AG04449 (cell line): Measurements from ENCODE around the gene GRIK1.

ENCODE experiments used
- CTCF ChIA-PET: fragments of 350-600 bp; formaldehyde crosslinking; extraction: SDS; loops from one replicate; lab custom pipeline; 2021; ENCODE audit warnings: antibody characterized with exemption; lab: Yijun Ruan, JAX
- POLR2A ChIA-PET: fragments of 400-600, 350-600 bp; formaldehyde crosslinking; extraction: SDS; loops from one replicate; lab custom pipeline; 2020; ENCODE audit warnings: antibody characterized with exemption, inconsistent platforms; lab: Yijun Ruan, JAX
- DNase-seq: peaks from one replicate; pipeline ENCODE4 v3.0.0-alpha.2; 2010; ENCODE audit warnings: low read depth, low spot score
- H3K4me3 ChIP-seq: 2 replicates; pipeline ENCODE4 v1.5.1; 2011; ENCODE audit warnings: low read depth, mild to moderate bottlenecking, control low read depth, low read length
- TF ChIP-seq, protein P1 (sequence below): IDR thresholded peaks from one replicate; pipeline ENCODE4 v1.5.1; 2011; ENCODE audit warnings: mild to moderate bottlenecking, moderate library complexity, low read length, control low read depth, inconsistent platforms; ENCODE audit not compliant: insufficient read depth; ENCODE audit errors: missing control alignments

GRIK1 gene

DNA sequence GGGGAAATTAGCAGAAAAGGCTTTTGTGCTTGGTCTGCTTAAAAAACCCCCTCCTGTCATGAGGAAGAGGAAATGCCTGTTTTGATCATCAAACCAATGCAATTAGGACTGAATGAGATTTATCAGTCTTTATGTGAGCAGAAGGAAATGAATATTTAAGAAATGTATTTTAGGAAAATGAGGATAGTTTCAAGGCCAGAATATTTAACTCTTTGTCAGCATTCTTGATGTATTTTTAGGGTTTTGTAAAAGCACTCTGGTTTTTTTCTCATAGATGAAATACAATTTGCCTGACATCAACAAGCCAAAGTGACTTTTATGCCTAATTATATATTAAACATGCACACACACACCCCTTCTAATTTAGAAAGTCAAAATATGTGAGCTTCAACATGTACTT, 213.8 kb downstream of the GRIK1 start:
- no peak overlapping the region for H3K4me3 ChIP-seq
- DNase-seq, result no peak
- TF ChIP-seq, protein P1, sequence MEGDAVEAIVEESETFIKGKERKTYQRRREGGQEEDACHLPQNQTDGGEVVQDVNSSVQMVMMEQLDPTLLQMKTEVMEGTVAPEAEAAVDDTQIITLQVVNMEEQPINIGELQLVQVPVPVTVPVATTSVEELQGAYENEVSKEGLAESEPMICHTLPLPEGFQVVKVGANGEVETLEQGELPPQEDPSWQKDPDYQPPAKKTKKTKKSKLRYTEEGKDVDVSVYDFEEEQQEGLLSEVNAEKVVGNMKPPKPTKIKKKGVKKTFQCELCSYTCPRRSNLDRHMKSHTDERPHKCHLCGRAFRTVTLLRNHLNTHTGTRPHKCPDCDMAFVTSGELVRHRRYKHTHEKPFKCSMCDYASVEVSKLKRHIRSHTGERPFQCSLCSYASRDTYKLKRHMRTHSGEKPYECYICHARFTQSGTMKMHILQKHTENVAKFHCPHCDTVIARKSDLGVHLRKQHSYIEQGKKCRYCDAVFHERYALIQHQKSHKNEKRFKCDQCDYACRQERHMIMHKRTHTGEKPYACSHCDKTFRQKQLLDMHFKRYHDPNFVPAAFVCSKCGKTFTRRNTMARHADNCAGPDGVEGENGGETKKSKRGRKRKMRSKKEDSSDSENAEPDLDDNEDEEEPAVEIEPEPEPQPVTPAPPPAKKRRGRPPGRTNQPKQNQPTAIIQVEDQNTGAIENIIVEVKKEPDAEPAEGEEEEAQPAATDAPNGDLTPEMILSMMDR, result no peak
- CTCF ChIA-PET, result no interaction called here
- POLR2A ChIA-PET, result no interaction called here

DNA sequence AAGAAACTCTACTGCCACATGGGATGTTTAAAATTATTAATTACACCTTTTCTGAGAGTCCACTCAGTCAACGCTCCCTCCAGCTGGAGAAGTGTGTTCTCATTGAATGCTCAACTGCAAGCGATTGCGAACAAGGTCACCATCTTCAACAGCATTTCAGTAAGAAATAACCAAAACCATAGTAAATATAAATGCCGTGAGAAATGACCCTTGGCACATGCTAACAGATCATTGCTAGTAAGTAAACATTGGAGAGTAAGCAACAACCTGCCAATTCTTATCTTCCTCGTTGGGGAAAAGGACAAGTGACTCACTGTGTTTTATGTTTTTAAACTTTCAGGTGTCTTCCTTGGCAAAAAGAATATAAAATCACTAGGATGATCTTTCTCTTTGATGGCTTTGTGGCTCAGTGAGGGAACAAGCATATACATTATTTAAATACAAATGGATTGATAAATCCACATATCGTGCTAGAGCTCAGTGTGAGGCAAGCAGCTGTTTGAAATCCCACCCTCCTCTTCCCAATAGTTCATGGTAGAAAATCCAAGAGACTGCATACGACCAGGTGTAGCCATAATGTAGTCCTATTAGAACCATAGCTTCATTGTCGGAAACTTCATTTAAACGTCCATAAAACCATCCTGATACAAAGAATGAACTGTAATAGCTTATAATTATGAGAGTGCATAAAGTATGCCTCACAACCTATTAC, 214.6 kb downstream of the GRIK1 start:
- CTCF ChIA-PET, result no interaction called here
- POLR2A ChIA-PET, result no interaction called here
- no peak overlapping the region for H3K4me3 ChIP-seq
- TF ChIP-seq, protein P1, result no peak
- no peak for DNase-seq

DNA sequence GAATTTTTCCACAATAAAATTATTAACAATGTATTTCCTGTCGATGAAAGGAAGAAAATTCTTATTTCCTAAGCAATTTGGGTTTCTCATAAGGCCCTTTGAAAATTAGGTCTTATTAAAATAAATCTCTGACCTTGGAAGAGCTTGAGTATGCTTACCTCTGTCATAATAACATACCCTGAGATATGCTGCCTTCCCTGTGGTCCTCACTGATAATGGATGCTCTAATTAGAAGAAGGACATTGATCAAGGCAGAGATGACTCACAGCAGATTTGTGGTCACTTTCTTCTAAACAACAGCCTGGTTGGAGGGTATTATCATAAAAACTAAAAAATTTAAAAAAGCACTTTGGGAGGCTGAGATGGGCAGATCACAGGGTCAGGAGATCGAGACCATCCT, 217.8 kb downstream of the GRIK1 start:
- POLR2A ChIA-PET, result no interaction called here
- CTCF ChIA-PET, result no interaction called here
- TF ChIP-seq, protein P1, result no peak

DNA sequence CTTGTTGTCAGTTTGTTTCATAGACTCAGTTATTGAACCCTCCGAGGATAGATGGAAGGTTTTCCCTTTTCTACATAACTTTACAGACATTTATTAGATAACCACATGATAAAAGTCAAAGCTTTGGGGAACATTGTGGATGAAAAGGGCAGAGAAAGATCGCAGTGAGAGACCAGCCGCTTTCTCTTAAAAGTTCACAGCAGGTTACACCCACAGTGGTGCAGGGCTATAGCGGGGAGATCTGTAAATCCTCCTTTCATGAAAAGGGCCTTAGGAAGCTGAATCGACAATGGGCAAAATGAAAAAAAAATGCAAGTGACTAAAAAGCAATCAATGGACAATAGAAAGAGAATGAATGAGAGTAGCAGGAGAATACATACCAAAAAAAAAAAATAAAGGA, 218.6 kb downstream of the GRIK1 start:
- DNase-seq, result no peak
- ChIA-PET POLR2A (no interaction called here), CTCF (no interaction called here)
- no peak overlapping the region for H3K4me3 ChIP-seq
- TF ChIP-seq, protein P1, result no peak

More for the DNA sequence above, 217.8 kb downstream of the GRIK1 start:
- no peak overlapping the region for H3K4me3 ChIP-seq
- no peak for DNase-seq

DNA sequence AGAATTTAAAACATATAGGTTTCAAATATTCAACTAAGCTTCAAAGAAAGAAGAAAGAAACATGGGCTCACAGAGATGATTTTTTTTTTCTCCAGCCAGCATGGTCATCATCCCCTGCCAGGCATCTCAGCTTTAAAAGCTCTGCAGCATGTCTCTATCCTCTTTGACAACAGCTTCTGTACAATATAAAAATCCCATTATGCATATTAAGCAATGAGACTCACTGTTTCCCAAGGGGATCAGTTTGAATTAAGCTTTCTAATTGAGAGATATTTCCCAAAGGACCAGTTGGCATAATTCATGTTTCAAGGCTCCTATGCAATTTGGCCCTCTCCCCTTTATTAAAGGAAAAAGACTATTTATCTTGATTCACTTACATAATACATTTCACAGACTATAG, 220.3 kb downstream of the GRIK1 start:
- TF ChIP-seq, protein P1, result no peak
- ChIA-PET POLR2A (no interaction called here), CTCF (interaction anchor here (1.2 kb wide), 1 partner anchor 130 kb away, joined by 5 read pairs; no protein-coding TSS in a partner anchor)
- no peak overlapping the region for H3K4me3 ChIP-seq
- no peak for DNase-seq

DNA sequence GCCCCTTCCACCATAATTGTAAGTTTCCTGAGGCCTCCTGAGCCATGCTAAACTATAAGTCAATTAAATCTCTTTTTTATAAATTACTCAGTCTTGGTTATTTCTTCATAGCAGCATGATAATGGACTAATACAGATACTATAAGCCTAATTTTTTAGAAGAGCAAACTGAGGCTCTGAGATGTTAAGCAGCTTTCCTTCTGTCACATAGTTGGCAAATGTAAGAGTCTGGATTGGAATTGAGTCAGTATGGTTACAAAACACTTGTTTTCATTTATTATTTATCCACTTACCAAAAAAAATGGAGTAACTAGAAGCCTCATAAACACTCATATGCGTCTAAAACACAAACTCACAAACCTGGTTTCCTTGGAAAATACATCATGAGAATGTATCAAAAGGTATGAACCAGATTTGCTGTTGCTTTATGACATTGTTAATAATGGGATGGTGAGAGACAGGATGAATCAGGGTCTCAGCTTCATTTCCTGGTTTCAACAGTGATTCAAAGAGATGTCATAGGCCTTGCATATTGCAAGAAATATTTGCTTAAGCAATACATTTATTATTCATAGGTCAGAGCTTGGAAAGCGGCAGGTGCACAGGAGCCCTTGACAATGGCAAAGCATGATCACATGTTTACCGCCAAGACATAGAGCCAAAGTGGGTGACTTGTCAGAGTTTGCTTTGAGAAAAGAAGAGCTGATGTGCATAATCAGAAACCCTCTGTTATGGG, 221.5 kb downstream of the GRIK1 start:
- H3K4me3 ChIP-seq, result no peak overlapping the region
- ChIA-PET CTCF (interaction anchor here (1.2 kb wide), 1 partner anchor 131 kb away, joined by 5 read pairs; no protein-coding TSS in a partner anchor), POLR2A (no interaction called here)
- DNase-seq, result no peak
- TF ChIP-seq, protein P1, result no peak
